Measurements from ENCODE around the gene GJC2. TPM values are rescaled to one million over a fixed set of nuclear protein-coding genes. Genes with fewer than 3 reads are reported as not detected.

GJC2 gene
- total RNA-seq, 1 donor from 2014 or later = 0.65 TPM

GRCh38 chr1:228154670-228155571 lies 5.2 kb downstream of the GJC2 start:
- peak overlapping the region; percentile 73 for H3K27ac Mint-ChIP-seq (ENCODE audit: unreplicated experiment)
- no peaks in the 10 kb centered on the region for H3K4me1 Mint-ChIP-seq
- no peak overlapping the region for H3K4me3 Mint-ChIP-seq
- no peak for TF ChIP-seq CTCF (conservative IDR thresholded peaks at IDR 0.05)
- no peaks in the 10 kb centered on the region for H3K36me3 Mint-ChIP-seq (ENCODE audit: low read depth)
- H3K9me3 Mint-ChIP-seq = no peaks in the 10 kb centered on the region
- no peaks in the 10 kb centered on the region for H3K27me3 Mint-ChIP-seq (ENCODE audit: low read depth)
- DNase-seq (ENCODE audit: low read depth, low spot score) = no peak

GRCh38 chr1:228155596-228156514 lies 6.1 kb downstream of the GJC2 start:
- H3K27me3 Mint-ChIP-seq (ENCODE audit: low read depth) = no peaks in the 10 kb centered on the region
- no peaks in the 10 kb centered on the region for H3K4me1 Mint-ChIP-seq
- no peak overlapping the region for H3K27ac Mint-ChIP-seq (ENCODE audit: unreplicated experiment)
- DNase-seq (ENCODE audit: low read depth, low spot score) = no peak
- H3K4me3 Mint-ChIP-seq = no peak overlapping the region
- no peaks in the 10 kb centered on the region for H3K36me3 Mint-ChIP-seq (ENCODE audit: low read depth)
- TF ChIP-seq CTCF (conservative IDR thresholded peaks at IDR 0.05) = no peak
- H3K9me3 Mint-ChIP-seq = no peaks in the 10 kb centered on the region

GRCh38 chr1:228156515-228156881 lies 6.8 kb downstream of the GJC2 start:
- H3K36me3 Mint-ChIP-seq (ENCODE audit: low read depth) = no peaks in the 10 kb centered on the region
- no peak overlapping the region for H3K4me3 Mint-ChIP-seq
- H3K4me1 Mint-ChIP-seq = no peaks in the 10 kb centered on the region
- no peak overlapping the region for H3K27ac Mint-ChIP-seq (ENCODE audit: unreplicated experiment)
- TF ChIP-seq CTCF (conservative IDR thresholded peaks at IDR 0.05) = no peak
- H3K9me3 Mint-ChIP-seq = no peaks in the 10 kb centered on the region
- DNase-seq (ENCODE audit: low read depth, low spot score) = no peak
- peaks cover under 1% of the 10 kb centered on the region for H3K27me3 Mint-ChIP-seq (ENCODE audit: low read depth)

- peaks cover 3% of the 10 kb centered on the region for H3K27me3 Mint-ChIP-seq (ENCODE audit: low read depth)
- no peak overlapping the region for H3K27ac Mint-ChIP-seq (ENCODE audit: unreplicated experiment)
- no peaks in the 10 kb centered on the region for H3K9me3 Mint-ChIP-seq
- no peaks in the 10 kb centered on the region for H3K4me1 Mint-ChIP-seq
- no peaks in the 10 kb centered on the region for H3K36me3 Mint-ChIP-seq (ENCODE audit: low read depth)
- no peak overlapping the region for H3K4me3 Mint-ChIP-seq
- no peak for DNase-seq (ENCODE audit: low read depth, low spot score)
- TF ChIP-seq CTCF (conservative IDR thresholded peaks at IDR 0.05) = no peak
These were observed 7.4 kb downstream of the GJC2 start for GRCh38 chr1:228156941-228157728.

GRCh38 chr1:228157729-228158126 lies 8.0 kb downstream of the GJC2 start:
- H3K27me3 Mint-ChIP-seq (ENCODE audit: low read depth) = peaks cover 3% of the 10 kb centered on the region
- no peak for TF ChIP-seq CTCF (conservative IDR thresholded peaks at IDR 0.05)
- no peaks in the 10 kb centered on the region for H3K9me3 Mint-ChIP-seq
- H3K4me3 Mint-ChIP-seq = no peak overlapping the region
- no peaks in the 10 kb centered on the region for H3K36me3 Mint-ChIP-seq (ENCODE audit: low read depth)
- H3K27ac Mint-ChIP-seq (ENCODE audit: unreplicated experiment) = no peak overlapping the region
- no peak for DNase-seq (ENCODE audit: low read depth, low spot score)
- H3K4me1 Mint-ChIP-seq = no peaks in the 10 kb centered on the region

Data from neural crest cell (in vitro differentiated cells).